B cell (primary cell): Measurements from ENCODE around the gene AUTS2.

ENCODE experiments used
- CTCF ChIP-seq: fragments of 200-600 bp; IDR thresholded peaks from one replicate; pipeline ENCODE4 v1.8.0; 2022; ENCODE audit warnings: antibody characterized with exemption, mild to moderate bottlenecking
- EZH2 ChIP-seq: IDR thresholded peaks from 2 replicates; pipeline ENCODE4 v1.6.1; 2012; ENCODE audit warnings: borderline replicate concordance, low read depth, mild to moderate bottlenecking, moderate library complexity, low read length; ENCODE audit not compliant: insufficient read depth, poor library complexity, severe bottlenecking

- TF ChIP-seq CTCF (no peak), EZH2 (no peak)
Observed at GRCh38 chr7:70727861-70728260, 1129.6 kb downstream of the AUTS2 start.
